AG04450 (cell line): ENCODE results near the gene SPATA32. TPM values are rescaled to one million over a fixed set of nuclear protein-coding genes. Genes with fewer than 3 reads are reported as not detected.

ENCODE experiments used
- CTCF ChIA-PET: fragments of 300-600, 350-600 bp; formaldehyde crosslinking; extraction: SDS; loops from one replicate; lab custom pipeline; 2022; ENCODE audit warnings: antibody characterized with exemption, inconsistent platforms; lab: Charles Lee
- POLR2A ChIA-PET: fragments of 350-600 bp; formaldehyde crosslinking; extraction: SDS; loops from one replicate; lab custom pipeline; 2021; ENCODE audit warnings: antibody characterized with exemption, inconsistent platforms; lab: Yijun Ruan, JAX
- DNase-seq: peaks from one replicate; pipeline ENCODE4 v3.0.0-alpha.2; 2011; ENCODE audit warnings: low read depth, low spot score
- H3K27ac ChIP-seq: one replicate; pipeline ENCODE4 v1.5.1; 2012; ENCODE audit warnings: low read depth, low read length, control low read depth
- H3K27me3 ChIP-seq: one replicate; pipeline ENCODE4 v1.6.0; 2012; ENCODE audit warnings: low read length; ENCODE audit not compliant: control insufficient read depth, insufficient read depth
- H3K4me3 ChIP-seq: 2 replicates; pipeline ENCODE4 v1.5.1; 2011; ENCODE audit warnings: mild to moderate bottlenecking, low read depth, low read length, control low read depth
- H3K9me3 ChIP-seq: 2 replicates; pipeline ENCODE4 v1.5.1; 2012; ENCODE audit warnings: low read length; ENCODE audit not compliant: control insufficient read depth, insufficient read depth
- polyA plus RNA-seq: library from polyadenylated mRNA; depleted of rRNA; stranded (reverse); fragments of >200 nt; gene quantifications from 2 replicates; pipeline ENCODE4 v1.2.3, GENCODE V29; 2011
- TF ChIP-seq, protein P1 (sequence below): IDR thresholded peaks from 2 replicates; pipeline ENCODE4 v1.5.1; 2011; ENCODE audit warnings: low read depth, low read length, control low read depth, inconsistent platforms

The SPATA32 gene
- polyA plus RNA-seq, 1 experiment, result not detected

- CTCF ChIA-PET, result interaction anchor here (1.0 to 1.1 kb wide), 2 partner anchors 23 to 85 kb away, joined by 4 to 5 read pairs; no protein-coding TSS in a partner anchor
Observed at GRCh38 chr17:45300060-45300751, 38.3 kb upstream of the SPATA32 start.

DNA sequence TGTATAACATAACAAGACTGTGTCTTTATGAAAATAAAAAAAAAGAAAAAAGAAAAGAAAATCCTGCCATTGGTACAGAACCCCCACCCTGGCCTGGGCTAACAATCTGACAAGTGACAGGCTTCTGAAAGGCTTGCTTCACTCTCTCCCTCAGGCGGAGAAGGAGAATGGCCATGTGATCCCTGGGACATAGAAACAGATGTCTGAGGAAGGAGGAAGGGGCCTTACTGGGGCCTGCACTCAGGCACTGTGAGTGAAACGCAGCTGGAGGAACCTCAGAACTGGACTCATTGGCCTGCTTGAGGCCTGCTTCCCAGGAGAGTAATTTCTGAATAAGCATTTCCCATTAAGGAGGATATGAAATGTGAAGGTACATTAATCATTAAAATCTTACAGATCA, 37.5 kb upstream of the SPATA32 start:
- no peak overlapping the region for H3K4me3 ChIP-seq
- DNase-seq, result no peak
- no peaks in the 10 kb centered on the region for H3K9me3 ChIP-seq
- TF ChIP-seq, protein P1, sequence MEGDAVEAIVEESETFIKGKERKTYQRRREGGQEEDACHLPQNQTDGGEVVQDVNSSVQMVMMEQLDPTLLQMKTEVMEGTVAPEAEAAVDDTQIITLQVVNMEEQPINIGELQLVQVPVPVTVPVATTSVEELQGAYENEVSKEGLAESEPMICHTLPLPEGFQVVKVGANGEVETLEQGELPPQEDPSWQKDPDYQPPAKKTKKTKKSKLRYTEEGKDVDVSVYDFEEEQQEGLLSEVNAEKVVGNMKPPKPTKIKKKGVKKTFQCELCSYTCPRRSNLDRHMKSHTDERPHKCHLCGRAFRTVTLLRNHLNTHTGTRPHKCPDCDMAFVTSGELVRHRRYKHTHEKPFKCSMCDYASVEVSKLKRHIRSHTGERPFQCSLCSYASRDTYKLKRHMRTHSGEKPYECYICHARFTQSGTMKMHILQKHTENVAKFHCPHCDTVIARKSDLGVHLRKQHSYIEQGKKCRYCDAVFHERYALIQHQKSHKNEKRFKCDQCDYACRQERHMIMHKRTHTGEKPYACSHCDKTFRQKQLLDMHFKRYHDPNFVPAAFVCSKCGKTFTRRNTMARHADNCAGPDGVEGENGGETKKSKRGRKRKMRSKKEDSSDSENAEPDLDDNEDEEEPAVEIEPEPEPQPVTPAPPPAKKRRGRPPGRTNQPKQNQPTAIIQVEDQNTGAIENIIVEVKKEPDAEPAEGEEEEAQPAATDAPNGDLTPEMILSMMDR, result no peak
- CTCF ChIA-PET, result interaction anchor here (1.0 to 1.1 kb wide), 2 partner anchors 22 to 86 kb away, joined by 4 to 5 read pairs; no protein-coding TSS in a partner anchor
- H3K27me3 ChIP-seq, result no peaks in the 10 kb centered on the region
- POLR2A ChIA-PET, result interaction anchor here (0.9 kb wide), 1 partner anchor 18 kb away, joined by 3 read pairs; the partner anchor contains the start of gene MAP3K14
- no peak overlapping the region for H3K27ac ChIP-seq

More at GRCh38 chr17:45300060-45300751, 38.3 kb upstream of the SPATA32 start:
- TF ChIP-seq, protein P1, result no peak
- H3K27me3 ChIP-seq, result no peaks in the 10 kb centered on the region
- DNase-seq, result no peak
- H3K27ac ChIP-seq, result no peak overlapping the region
- no peaks in the 10 kb centered on the region for H3K9me3 ChIP-seq
- POLR2A ChIA-PET, result no interaction called here
- no peak overlapping the region for H3K4me3 ChIP-seq

DNA sequence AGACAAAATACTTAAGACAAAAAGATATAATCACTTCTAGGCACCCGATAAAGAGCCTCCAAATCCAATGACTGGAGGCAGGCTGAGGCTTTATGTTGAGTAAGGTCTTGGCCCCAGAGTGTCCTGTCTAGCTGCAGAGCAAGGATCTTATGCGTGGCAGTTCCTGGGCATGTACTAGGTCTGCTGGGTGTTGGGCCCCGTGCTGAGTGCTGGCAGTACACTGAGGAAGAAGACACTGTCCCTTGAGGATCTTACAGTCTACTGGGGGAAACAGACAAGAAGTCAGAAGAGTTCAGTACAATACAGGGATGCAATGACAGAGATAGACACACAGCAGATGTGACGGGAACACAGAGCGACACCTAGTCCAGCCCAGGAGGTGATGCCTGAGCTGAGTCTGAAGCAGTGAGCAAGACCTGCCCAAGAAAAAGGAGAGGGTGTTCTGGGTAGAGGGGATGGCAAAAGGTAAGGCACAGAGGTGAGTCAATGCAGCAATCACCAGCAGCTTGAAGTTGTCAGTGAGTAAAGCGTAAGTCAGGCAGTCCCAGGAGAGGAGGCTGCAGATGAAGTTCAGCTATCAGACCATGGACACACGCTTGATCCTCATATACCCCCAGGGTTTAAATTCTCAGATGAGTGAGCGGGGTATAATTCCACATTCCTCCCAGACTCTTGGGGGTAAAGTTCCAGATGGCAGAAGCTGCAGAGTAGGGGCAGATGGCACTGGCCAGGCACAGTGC, 36.8 kb upstream of the SPATA32 start:
- DNase-seq, result no peak
- ChIA-PET POLR2A (interaction anchor here (0.9 kb wide), 1 partner anchor 19 kb away, joined by 3 read pairs; the partner anchor contains the start of gene MAP3K14), CTCF (interaction anchor here (0.5 kb wide), 1 partner anchor 85 kb away, joined by 3 read pairs; no protein-coding TSS in a partner anchor)
- TF ChIP-seq, protein P1, result no peak
- no peaks in the 10 kb centered on the region for H3K9me3 ChIP-seq
- no peaks in the 10 kb centered on the region for H3K27me3 ChIP-seq
- no peak overlapping the region for H3K4me3 ChIP-seq
- H3K27ac ChIP-seq, result no peak overlapping the region

- DNase-seq, result no peak
- Histone ChIP-seq H3K27me3 (no peaks in the 10 kb centered on the region), H3K27ac (no peak overlapping the region), H3K4me3 (no peak overlapping the region), H3K9me3 (no peaks in the 10 kb centered on the region)
- ChIA-PET POLR2A (no interaction called here), CTCF (no interaction called here)
- TF ChIP-seq, protein P1, result no peak
Observed at GRCh38 chr17:45296833-45297124, 34.9 kb upstream of the SPATA32 start.
